ENCODE measurements around the gene PTHLH. TPM values are rescaled to one million over a fixed set of nuclear protein-coding genes. Genes with fewer than 3 reads are reported as not detected.

Gene PTHLH
- total and polyA plus RNA-seq, 2 donors (not counting 3 experiments of a cell fraction or from before 2014, with no cell fraction given) = 0.60 to 0.65 TPM

GRCh38 chr12:27937768-27938167 is 34.8 kb downstream of the PTHLH start:
- FAIRE-seq (no peak), DNase-seq (ENCODE audit: low read depth, low spot score) (no peak)
- Histone ChIP-seq H4K20me1 (replicated peaks; ENCODE audit: control insufficient read depth, extremely low read depth, insufficient read depth, low read length) (no peaks in the 10 kb centered on the region), H3K27me3 (ENCODE audit: control insufficient read depth in 2 of 2, insufficient read depth in 2 of 2, low read length in 2 of 2) (no peaks in the 10 kb centered on the region), H3K36me3 (ENCODE audit: control insufficient read depth in 2 of 2, extremely low read depth in 1 of 2, insufficient read depth in 2 of 2, low read length in 2 of 2) (no peaks in the 10 kb centered on the region), H3K9me3 (replicated peaks; ENCODE audit: control insufficient read depth, insufficient read depth, low read length) (no peaks in the 10 kb centered on the region), H2AFZ (ENCODE audit: low read depth, low read length) (no peak overlapping the region), H3K79me2 (ENCODE audit: control insufficient read depth, insufficient read depth, low read length) (no peaks in the 10 kb centered on the region), H3K9me1 (replicated peaks; ENCODE audit: control insufficient read depth, extremely low read depth, insufficient read depth, low read length) (no peaks in the 10 kb centered on the region), H3K9ac (replicated peaks; ENCODE audit: extremely low read depth, insufficient read depth, low read length) (no peak overlapping the region), H3K4me1 (ENCODE audit: control insufficient read depth, extremely low read depth, insufficient read depth, low read length) (no peaks in the 10 kb centered on the region), H3K4me3 (replicated peaks in 1 of 3; ENCODE audit: insufficient read depth in 1 of 3, low read depth in 1 of 3, low read length in 3 of 3) (no peak overlapping the region), H3K27ac (ENCODE audit: insufficient read depth, low read depth, low read length) (no peak overlapping the region), H3K4me2 (ENCODE audit: insufficient read depth, low read length) (no peak overlapping the region)
- POLR2A ChIA-PET = no interaction called here
- no peak for TF ChIP-seq JUN (IDR thresholded peaks at IDR 0.05; ENCODE audit: borderline replicate concordance, insufficient read depth, insufficient read length, low read depth)
- no peak for TF ChIP-seq POLR2A (IDR thresholded peaks at IDR 0.05; ENCODE audit: low read depth, low read length)
- no peak for TF ChIP-seq FOS (IDR thresholded peaks at IDR 0.05; ENCODE audit: borderline replicate concordance, insufficient read depth, low read length)
- TF ChIP-seq GATA2 (IDR thresholded peaks at IDR 0.05; ENCODE audit: insufficient read depth, insufficient read length, low read depth, low read length) = no peak
- no TSS peak for BruUV-seq (replicated peaks)
- CTCF ChIA-PET = interaction anchor here (4.2 kb wide), 1 partner anchor 202 kb away, joined by 141 read pairs; no protein-coding TSS in a partner anchor
- dilution Hi-C loops (cut with MboI; ENCODE audit: extremely low pct_ligation_motif_present, low sequenced_read_pairs) (no loop called here), intact Hi-C loops (cut with micrococcal nuclease) (no loop called here)

DNA sequence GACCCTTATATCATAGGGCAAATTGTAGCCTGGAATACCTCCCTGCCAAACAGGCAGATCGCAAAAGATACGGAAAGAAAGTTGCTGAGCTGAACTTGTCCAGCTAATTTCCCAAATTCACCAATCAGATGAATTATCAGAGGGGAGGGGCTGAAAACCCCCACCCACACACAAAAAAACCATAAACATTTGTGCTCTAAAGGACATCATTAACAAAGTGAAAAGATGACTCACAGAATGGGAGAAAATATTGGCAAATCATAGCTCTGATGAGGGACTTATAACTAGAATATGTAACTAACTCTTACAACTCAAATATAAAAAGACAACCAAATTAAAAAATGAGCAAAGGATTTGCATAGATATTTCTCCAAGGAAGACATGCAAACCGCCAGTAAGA is 36.3 kb downstream of the PTHLH start:
- intact Hi-C loops (cut with micrococcal nuclease) (no loop called here), dilution Hi-C loops (cut with MboI; ENCODE audit: extremely low pct_ligation_motif_present, low sequenced_read_pairs) (no loop called here)
- BruUV-seq (replicated peaks) = no TSS peak
- H3K9ac ChIP-seq (replicated peaks; ENCODE audit: extremely low read depth, insufficient read depth, low read length) = no peak overlapping the region
- POLR2A ChIA-PET = no interaction called here
- TF ChIP-seq POLR2AphosphoS5 (IDR thresholded peaks at IDR 0.05; ENCODE audit: insufficient read depth, low read depth, low read length) = no peak
- no peak for TF ChIP-seq MYC (IDR thresholded peaks at IDR 0.05; ENCODE audit: low read depth, low read length)
- no peak for TF ChIP-seq EZH2 (IDR thresholded peaks at IDR 0.05; ENCODE audit: borderline replicate concordance, low read depth, low read length, severe bottlenecking)
- TF ChIP-seq, protein P1, sequence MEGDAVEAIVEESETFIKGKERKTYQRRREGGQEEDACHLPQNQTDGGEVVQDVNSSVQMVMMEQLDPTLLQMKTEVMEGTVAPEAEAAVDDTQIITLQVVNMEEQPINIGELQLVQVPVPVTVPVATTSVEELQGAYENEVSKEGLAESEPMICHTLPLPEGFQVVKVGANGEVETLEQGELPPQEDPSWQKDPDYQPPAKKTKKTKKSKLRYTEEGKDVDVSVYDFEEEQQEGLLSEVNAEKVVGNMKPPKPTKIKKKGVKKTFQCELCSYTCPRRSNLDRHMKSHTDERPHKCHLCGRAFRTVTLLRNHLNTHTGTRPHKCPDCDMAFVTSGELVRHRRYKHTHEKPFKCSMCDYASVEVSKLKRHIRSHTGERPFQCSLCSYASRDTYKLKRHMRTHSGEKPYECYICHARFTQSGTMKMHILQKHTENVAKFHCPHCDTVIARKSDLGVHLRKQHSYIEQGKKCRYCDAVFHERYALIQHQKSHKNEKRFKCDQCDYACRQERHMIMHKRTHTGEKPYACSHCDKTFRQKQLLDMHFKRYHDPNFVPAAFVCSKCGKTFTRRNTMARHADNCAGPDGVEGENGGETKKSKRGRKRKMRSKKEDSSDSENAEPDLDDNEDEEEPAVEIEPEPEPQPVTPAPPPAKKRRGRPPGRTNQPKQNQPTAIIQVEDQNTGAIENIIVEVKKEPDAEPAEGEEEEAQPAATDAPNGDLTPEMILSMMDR (IDR thresholded peaks at IDR 0.05; ENCODE audit: extremely low read depth in 1 of 2, insufficient read depth in 1 of 2, low read depth in 1 of 2, low read length in 2 of 2) = no peak
- no peak for TF ChIP-seq MAX (IDR thresholded peaks at IDR 0.05; ENCODE audit: insufficient read depth, insufficient read length)
- TF ChIP-seq GATA2 (IDR thresholded peaks at IDR 0.05; ENCODE audit: insufficient read depth, insufficient read length, low read depth, low read length) = no peak
- no peak for TF ChIP-seq POLR2A (IDR thresholded peaks at IDR 0.05; ENCODE audit: low read depth, low read length)
- TF ChIP-seq JUN (IDR thresholded peaks at IDR 0.05; ENCODE audit: borderline replicate concordance, insufficient read depth, insufficient read length, low read depth) = no peak
- no peak for TF ChIP-seq FOS (IDR thresholded peaks at IDR 0.05; ENCODE audit: borderline replicate concordance, insufficient read depth, low read length)
- no peaks in the 10 kb centered on the region for H3K9me1 ChIP-seq (replicated peaks; ENCODE audit: control insufficient read depth, extremely low read depth, insufficient read depth, low read length)
- no peak overlapping the region for H3K4me2 ChIP-seq (ENCODE audit: insufficient read depth, low read length)
- no peak for DNase-seq (ENCODE audit: low read depth, low spot score)
- H3K36me3 ChIP-seq (ENCODE audit: control insufficient read depth in 2 of 2, extremely low read depth in 1 of 2, insufficient read depth in 2 of 2, low read length in 2 of 2) = no peaks in the 10 kb centered on the region
- H3K9me3 ChIP-seq (replicated peaks; ENCODE audit: control insufficient read depth, insufficient read depth, low read length) = no peaks in the 10 kb centered on the region
- no peaks in the 10 kb centered on the region for H3K27me3 ChIP-seq (ENCODE audit: control insufficient read depth in 2 of 2, insufficient read depth in 2 of 2, low read length in 2 of 2)
- no peaks in the 10 kb centered on the region for H3K79me2 ChIP-seq (ENCODE audit: control insufficient read depth, insufficient read depth, low read length)
- CTCF ChIA-PET = interaction anchor here (1.0 to 2.3 kb wide), 5 partner anchors 56 to 237 kb away, joined by 3 to 21 read pairs (median 5); no protein-coding TSS in a partner anchor
- no peaks in the 10 kb centered on the region for H4K20me1 ChIP-seq (replicated peaks; ENCODE audit: control insufficient read depth, extremely low read depth, insufficient read depth, low read length)
- no peak overlapping the region for H2AFZ ChIP-seq (ENCODE audit: low read depth, low read length)
- no peak overlapping the region for H3K27ac ChIP-seq (ENCODE audit: insufficient read depth, low read depth, low read length)
- H3K4me3 ChIP-seq (replicated peaks in 1 of 3; ENCODE audit: insufficient read depth in 1 of 3, low read depth in 1 of 3, low read length in 3 of 3) = no peak overlapping the region
- FAIRE-seq = no peak
- H3K4me1 ChIP-seq (ENCODE audit: control insufficient read depth, extremely low read depth, insufficient read depth, low read length) = no peaks in the 10 kb centered on the region
